ENCODE results near the gene HSPA4L. TPM values are rescaled to one million over a fixed set of nuclear protein-coding genes. Genes with fewer than 3 reads are reported as not detected.

The HSPA4L gene
- total RNA-seq, result not detected
- polyA plus RNA-seq, result under 1 TPM in 1 of 3 donors, not detected in 2; 0.32 TPM
- total RNA-seq, result 0 to 1.3 (median 0.43) reads per million in 6 experiments

DNA sequence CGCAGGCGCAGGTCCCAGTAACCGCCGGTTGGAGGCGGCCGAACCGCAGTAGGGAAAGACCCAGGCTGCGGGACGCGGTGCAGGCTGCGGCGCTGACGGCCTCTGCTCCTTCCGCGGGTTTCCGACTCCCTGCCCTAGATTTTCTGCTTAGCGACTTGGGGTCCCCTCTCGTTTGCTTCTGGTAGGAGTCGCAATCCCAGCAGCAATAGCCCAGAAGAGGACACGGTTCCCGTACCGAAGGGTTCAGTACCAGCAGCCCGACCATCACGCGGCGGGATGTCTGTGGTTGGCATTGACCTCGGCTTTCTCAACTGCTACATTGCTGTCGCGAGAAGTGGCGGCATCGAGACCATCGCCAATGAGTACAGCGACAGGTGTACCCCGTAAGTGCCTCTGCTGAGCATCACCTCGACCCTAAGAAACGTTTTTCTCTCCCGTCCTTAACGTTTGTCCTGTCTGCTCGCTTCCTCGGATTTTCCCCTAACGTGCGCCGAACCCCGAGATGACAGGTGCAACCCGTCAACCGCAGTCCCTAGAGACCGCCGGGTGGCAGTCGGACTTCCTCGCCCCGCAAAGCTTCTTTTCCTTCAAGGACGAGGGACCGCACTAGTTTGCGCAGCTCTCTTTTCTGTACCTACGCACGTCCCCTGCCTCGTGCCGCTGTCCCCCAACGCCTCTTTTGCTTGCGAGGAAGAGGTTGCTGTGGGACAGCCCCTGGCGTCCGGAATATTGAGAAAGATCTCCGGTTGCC is at the start of gene HSPA4L:
Gene HSPA4L (plus strand): TSS at position 48 of the 751 bp plus-strand sequence. CDS start 229 bp downstream, at position 277.
- POLR2A ChIA-PET, result no interaction called here
- Mint-ChIP-seq H3K4me1 (peaks cover 15 to 21% (median 15%) of the 10 kb centered on the region in 4 donors), H3K36me3 (peaks cover 0 to 6% (median 4%) of the 10 kb centered on the region in 3 donors), H3K4me3 (peak within 1 kb of the TSS; percentile 84 to 97 (median 93)), H3K27me3 (peaks cover 37 to 64% (median 52%) of the 10 kb centered on the region in 5 donors), H3K9me3 (peaks cover 0 to 3% (median 0%) of the 10 kb centered on the region in 9 donors), H3K27ac (peak within 1 kb of the TSS in 8 of 10 donors; percentile 26 to 84 (median 72))
- DNase-seq, result peak in 9 of 10 donors; percentile 8 to 60 (median 25)
- peak; percentile 60 to 74 for ATAC-seq

DNA sequence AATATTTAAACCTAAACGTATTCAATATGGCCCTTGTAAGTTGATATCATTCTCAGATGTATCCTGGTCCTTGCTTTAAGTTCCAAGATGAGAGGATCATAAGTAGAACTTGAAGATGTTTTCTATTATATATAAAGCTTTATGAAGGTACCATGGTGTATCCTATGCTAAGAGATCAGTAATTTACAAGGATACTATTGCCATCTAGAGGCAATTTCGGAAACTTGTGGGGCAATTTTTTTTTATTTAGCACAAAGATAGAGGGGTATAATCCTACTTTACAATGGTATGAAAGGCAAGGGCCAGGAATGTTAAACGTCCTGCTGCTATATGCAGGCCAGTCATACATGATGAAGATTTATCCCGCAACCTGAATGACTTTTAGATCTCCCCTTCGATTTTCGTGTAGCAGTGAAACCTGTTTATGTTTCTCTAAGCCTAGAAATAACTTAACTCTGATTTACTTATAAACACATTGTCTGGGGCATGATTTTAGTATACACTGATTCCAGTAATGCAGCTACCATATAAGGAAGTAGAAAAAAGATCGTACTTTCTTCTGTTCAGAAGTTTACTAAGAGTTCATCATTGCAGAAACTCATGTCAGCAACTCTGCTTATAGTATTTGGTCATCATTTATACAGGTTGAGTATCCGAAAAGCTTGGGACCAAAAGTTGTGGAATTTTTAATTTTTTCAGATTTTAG is 49.3 kb upstream of the HSPA4L start:
- POLR2A ChIA-PET, result no interaction called here
- ATAC-seq (no peak), DNase-seq (peak in 2 of 10 donors; percentile 1 to 5)
- no peaks in the 10 kb centered on the region for H3K4me1 Mint-ChIP-seq
- no peaks in the 10 kb centered on the region for H3K9me3 Mint-ChIP-seq
- no peak overlapping the region for H3K27ac Mint-ChIP-seq
- H3K36me3 Mint-ChIP-seq, result no peaks in the 10 kb centered on the region
- H3K27me3 Mint-ChIP-seq, result peaks cover 0 to 4% (median 0%) of the 10 kb centered on the region in 5 donors
- H3K4me3 Mint-ChIP-seq, result no peak overlapping the region

DNA sequence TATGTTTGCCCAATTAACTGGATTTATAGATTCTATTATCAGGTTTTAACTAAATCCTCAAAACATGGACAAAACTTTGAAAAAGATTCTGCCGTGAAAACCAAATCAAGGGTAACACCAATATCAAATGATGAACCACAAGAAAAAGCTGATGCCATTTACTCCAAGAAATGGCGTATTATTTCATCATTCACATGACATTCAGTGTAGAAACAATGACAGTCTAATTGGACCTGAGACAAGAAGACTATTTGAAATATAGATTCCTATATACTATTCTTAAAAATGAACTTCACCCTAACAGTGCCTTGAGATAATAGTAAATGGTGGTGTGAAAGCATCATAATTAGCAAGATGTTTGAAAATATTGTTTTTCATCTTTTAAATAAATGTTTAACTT is 47.1 kb upstream of the HSPA4L start:
- POLR2A ChIA-PET, result no interaction called here
- no peak for ATAC-seq
- Mint-ChIP-seq H3K36me3 (no peaks in the 10 kb centered on the region), H3K4me1 (no peaks in the 10 kb centered on the region), H3K4me3 (no peak overlapping the region), H3K27ac (no peak overlapping the region), H3K9me3 (no peaks in the 10 kb centered on the region), H3K27me3 (peaks cover 0 to 6% (median 1%) of the 10 kb centered on the region in 5 donors)
- DNase-seq, result no peak

DNA sequence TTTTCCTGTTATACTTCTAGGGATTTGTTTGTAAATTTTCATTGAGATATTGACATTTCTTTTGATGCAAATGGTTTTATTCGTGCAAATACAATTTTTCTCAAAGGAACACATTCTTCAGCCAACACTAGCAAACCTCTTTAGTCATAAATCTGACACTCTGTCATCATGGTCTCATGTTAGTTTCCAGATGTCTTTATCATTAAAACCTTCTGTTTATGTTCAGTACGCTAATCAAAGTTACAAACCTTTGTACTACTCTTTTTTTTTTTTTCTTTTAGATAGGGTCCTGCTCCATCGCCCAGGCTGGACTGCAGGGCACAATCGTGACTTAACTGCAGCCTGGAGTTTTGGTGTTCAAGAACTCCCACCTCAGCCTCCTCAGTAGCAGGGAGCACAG is 44.8 kb upstream of the HSPA4L start:
- ATAC-seq, result no peak
- Mint-ChIP-seq H3K27me3 (peaks cover 0 to 9% (median 3%) of the 10 kb centered on the region in 5 donors), H3K27ac (no peak overlapping the region), H3K9me3 (peaks cover 0 to 6% (median under 1%) of the 10 kb centered on the region in 9 donors), H3K4me3 (no peak overlapping the region), H3K36me3 (peaks cover 0 to 1% (median 0%) of the 10 kb centered on the region in 3 donors), H3K4me1 (no peaks in the 10 kb centered on the region)
- DNase-seq, result no peak
- POLR2A ChIA-PET, result no interaction called here

DNA sequence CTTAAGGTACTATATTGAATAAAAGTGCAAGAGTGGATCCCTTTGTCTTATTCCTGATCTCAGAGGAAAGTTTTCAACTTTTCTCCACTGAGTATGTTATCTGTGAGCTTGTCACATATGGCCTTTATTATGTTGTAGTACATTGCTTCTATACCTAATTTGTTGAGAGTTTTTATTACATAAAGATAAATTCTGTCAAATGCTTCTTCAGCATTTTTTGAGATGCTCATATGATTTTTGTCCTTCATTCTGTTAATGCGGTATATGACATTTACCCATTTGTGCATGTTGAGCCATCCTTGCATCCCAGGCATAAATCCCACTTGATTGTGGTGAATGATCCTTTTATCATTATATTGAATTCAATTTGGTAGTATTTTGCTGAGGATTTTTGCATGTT is 40.9 kb upstream of the HSPA4L start:
- Mint-ChIP-seq H3K27ac (no peak overlapping the region), H3K4me3 (no peak overlapping the region), H3K27me3 (peaks cover 4 to 18% (median 13%) of the 10 kb centered on the region in 5 donors), H3K36me3 (peaks cover 0 to 6% (median 0%) of the 10 kb centered on the region in 3 donors), H3K9me3 (peaks cover 0 to 10% (median 4%) of the 10 kb centered on the region in 9 donors), H3K4me1 (no peaks in the 10 kb centered on the region)
- DNase-seq (no peak), ATAC-seq (no peak)
- POLR2A ChIA-PET, result no interaction called here

DNA sequence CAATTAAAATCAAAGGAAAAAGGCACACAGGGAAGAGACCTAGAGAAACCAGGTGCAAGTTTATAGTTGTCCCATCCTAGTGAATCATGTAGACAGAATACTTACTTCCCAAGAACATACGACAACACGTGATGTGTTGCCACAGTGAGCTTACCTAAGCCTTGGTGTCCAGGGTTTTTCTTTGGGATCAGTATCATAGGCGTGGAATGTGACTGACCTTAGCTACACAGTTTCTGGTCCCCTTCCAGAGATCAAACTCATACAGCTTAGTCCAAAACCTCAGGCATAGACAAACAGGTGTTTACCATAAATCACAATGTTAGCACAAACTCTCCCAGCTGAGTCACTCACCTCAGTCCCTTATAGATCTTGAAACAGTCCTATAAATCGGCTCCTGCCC is 34.2 kb upstream of the HSPA4L start:
- Mint-ChIP-seq H3K4me3 (no peak overlapping the region), H3K27ac (no peak overlapping the region), H3K36me3 (peaks cover 0 to 12% (median 2%) of the 10 kb centered on the region in 3 donors), H3K9me3 (peaks cover 1 to 30% (median 17%) of the 10 kb centered on the region in 9 donors), H3K27me3 (peaks cover 7 to 45% (median 18%) of the 10 kb centered on the region in 5 donors), H3K4me1 (no peaks in the 10 kb centered on the region)
- POLR2A ChIA-PET, result no interaction called here
- ATAC-seq, result no peak
- no peak for DNase-seq

DNA sequence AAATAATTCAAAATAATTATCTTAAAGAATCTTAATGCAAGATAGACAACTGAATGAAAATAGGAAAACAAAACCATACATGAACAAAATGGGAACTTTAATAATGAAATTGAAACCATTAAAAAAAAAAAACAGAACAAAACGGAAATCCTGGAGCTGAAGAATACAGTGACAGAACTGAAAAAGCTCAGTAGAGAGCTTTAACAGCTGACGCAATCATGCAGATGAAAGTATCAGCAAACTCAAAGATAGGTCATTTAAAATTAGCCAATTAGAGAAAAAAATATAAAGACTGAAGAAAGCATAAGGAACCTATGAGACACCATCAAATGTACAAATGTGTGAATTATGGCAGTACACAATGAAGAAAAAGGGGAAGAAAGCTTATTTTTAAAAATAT is 33.2 kb upstream of the HSPA4L start:
- H3K27ac Mint-ChIP-seq, result no peak overlapping the region
- ATAC-seq (no peak), DNase-seq (no peak)
- H3K4me1 Mint-ChIP-seq, result no peaks in the 10 kb centered on the region
- POLR2A ChIA-PET, result no interaction called here
- H3K4me3 Mint-ChIP-seq, result no peak overlapping the region
- peaks cover 0 to 12% (median 2%) of the 10 kb centered on the region in 3 donors for H3K36me3 Mint-ChIP-seq
- H3K27me3 Mint-ChIP-seq, result peaks cover 7 to 45% (median 18%) of the 10 kb centered on the region in 5 donors
- peaks cover 0 to 37% (median 17%) of the 10 kb centered on the region in 9 donors for H3K9me3 Mint-ChIP-seq

DNA sequence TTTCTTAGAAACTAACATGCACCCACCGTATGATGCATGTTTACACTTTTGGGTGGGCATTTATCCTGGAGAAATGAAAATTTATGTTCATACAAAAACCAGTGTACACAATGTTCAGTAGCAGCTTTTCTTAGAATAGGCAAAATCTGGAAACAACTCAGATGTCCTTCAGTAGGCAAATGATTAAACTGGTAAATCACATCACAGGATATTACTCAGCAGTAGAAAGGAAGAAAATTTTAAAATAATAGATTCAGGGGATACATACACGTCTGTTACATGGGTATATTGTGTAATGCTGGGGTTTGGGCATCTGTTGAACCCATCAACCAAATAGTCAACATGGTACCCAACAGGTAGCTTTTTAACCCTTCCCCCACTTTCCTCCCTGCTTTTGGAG is 25.2 kb upstream of the HSPA4L start:
- no peak for DNase-seq
- H3K4me3 Mint-ChIP-seq, result no peak overlapping the region
- ATAC-seq, result no peak
- H3K9me3 Mint-ChIP-seq, result peaks cover 0 to 12% (median 4%) of the 10 kb centered on the region in 9 donors
- peaks cover 2 to 14% (median 2%) of the 10 kb centered on the region in 5 donors for H3K27me3 Mint-ChIP-seq
- POLR2A ChIA-PET, result no interaction called here
- H3K36me3 Mint-ChIP-seq, result no peaks in the 10 kb centered on the region
- no peaks in the 10 kb centered on the region for H3K4me1 Mint-ChIP-seq
- H3K27ac Mint-ChIP-seq, result no peak overlapping the region

DNA sequence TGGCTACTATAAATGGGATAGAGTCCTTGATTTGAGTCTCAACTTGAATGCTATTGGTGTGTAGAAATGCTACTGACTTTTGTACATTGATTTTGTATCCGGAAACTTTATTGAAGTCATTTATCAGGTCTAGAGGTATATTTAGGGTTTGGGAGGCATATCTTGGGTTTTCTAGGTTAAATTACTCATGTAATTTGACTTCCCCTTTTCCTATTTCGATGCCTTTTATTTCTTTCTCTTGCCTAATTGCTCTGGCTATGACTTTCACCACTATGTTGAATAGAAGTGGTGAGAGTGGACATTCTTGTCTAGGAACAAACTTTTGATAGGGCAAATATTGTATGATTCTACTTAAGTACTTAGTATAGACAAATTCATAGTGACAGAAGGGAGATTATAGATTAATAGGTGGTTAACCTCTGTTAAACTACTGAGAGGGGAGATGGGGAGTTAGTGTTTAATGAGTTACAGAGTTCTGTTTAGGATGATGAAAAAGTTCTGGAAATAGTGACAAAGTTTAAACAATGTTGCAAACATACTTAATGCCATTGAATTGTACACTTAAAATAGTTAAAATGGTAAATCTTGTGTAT is 22.8 kb upstream of the HSPA4L start:
- POLR2A ChIA-PET, result no interaction called here
- Mint-ChIP-seq H3K9me3 (peaks cover 0 to 12% (median 3%) of the 10 kb centered on the region in 9 donors), H3K27me3 (peaks cover 2 to 14% (median 2%) of the 10 kb centered on the region in 5 donors), H3K4me1 (no peaks in the 10 kb centered on the region), H3K27ac (no peak overlapping the region), H3K36me3 (no peaks in the 10 kb centered on the region), H3K4me3 (no peak overlapping the region)
- ATAC-seq (no peak), DNase-seq (no peak)

DNA sequence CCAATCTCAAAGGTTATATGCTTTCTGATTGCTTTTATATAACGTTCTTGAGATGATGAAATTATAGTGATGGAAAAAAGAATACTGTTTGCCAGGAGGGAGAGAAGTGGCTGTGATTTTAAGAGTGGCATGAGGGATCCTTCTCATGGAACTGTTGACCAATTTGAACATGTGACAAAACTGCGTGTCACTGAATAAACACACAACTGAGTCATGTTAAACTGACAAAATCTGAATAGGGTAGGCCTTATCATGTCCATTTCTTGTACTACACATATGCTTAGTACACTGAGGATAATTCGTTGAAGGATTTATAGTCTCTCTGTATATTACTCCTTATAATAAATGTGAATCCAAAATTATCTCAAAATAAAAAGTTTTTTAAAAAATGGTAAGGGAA is 22.2 kb upstream of the HSPA4L start:
- Mint-ChIP-seq H3K9me3 (peaks cover 0 to 12% (median 3%) of the 10 kb centered on the region in 9 donors), H3K4me1 (no peaks in the 10 kb centered on the region), H3K27ac (no peak overlapping the region), H3K36me3 (no peaks in the 10 kb centered on the region), H3K27me3 (peaks cover 2 to 14% (median 2%) of the 10 kb centered on the region in 5 donors), H3K4me3 (no peak overlapping the region)
- POLR2A ChIA-PET, result no interaction called here
- DNase-seq (no peak), ATAC-seq (no peak)

DNA sequence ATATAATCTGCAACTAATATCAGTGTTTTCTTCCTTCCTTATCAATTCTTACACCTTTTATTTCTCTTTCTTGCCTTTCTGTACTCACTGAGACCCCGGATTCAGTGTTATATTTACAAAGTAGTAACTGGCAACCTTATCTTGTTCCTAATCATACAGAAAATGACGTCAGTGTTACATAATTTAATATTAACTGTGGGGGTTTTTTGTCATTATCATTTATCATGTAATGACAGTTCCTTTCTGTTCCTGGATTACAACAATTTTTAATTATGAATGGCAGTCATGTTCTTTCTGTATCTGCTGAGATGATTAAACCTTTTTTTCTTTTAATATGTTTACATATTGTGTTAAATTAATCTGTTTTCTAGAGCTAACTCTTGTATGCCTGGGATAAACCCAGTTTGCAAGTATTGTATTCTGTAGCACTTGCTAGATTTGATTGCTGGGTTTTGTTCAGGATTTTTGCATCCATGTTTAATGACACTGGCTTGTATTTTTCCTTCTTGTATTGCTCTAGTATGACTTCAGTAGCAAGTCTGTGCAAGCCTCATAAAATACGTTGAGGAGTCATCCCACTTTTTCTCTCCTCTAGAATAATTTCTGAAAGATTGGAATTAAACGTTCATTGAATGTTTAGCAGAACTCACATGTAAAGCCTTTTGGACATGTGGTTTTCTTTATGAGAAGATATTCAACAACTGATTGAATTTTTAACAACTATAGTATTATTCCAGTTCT is 10.4 kb upstream of the HSPA4L start:
- no peak overlapping the region for H3K4me3 Mint-ChIP-seq
- no peaks in the 10 kb centered on the region for H3K9me3 Mint-ChIP-seq
- no peak overlapping the region for H3K27ac Mint-ChIP-seq
- no peaks in the 10 kb centered on the region for H3K4me1 Mint-ChIP-seq
- no peak for DNase-seq
- ATAC-seq, result no peak
- no peaks in the 10 kb centered on the region for H3K36me3 Mint-ChIP-seq
- POLR2A ChIA-PET, result no interaction called here
- peaks cover 15 to 39% (median 18%) of the 10 kb centered on the region in 5 donors for H3K27me3 Mint-ChIP-seq
